Stimulated activated naive B cell treated with anti-CD40 and anti-IgM and Interleukin-4, amounts not matched to agents 10 μg/mL and 1 μg/mL and 100 μg/mL, for 72 hours (primary cell): ENCODE data around the gene FRMPD4.
A peak's percentile ranks its signal among the peaks of the same experiment; 100 is the strongest.

ENCODE experiments used
- ATAC-seq, 2 donors: fragments of 150-1000 bp; cut with Tn5 transposase; replicated peaks; 2 replicates each; pipeline ENCODE4 v1.10.0; 2021; ENCODE audit warnings: moderate library complexity in 1 of 2
- DNase-seq: peaks from one replicate; pipeline ENCODE4 v3.0.0; 2021
- H3K27ac Mint-ChIP-seq: one replicate; pipeline ENCODE4 v1.8.0; 2022; ENCODE audit warnings: mild to moderate bottlenecking, mixed read lengths
- H3K27me3 Mint-ChIP-seq, 2 donors: one replicate each; pipeline ENCODE4 v1.8.0; 2022; ENCODE audit warnings: mixed read lengths in 2 of 2
- H3K36me3 Mint-ChIP-seq, 2 donors: one replicate each; pipeline ENCODE4 v1.8.0; 2022; ENCODE audit warnings: mixed read lengths in 2 of 2, mild to moderate bottlenecking in 1 of 2
- H3K4me1 Mint-ChIP-seq, 2 donors: one replicate each; pipeline ENCODE4 v1.8.0; 2022; ENCODE audit warnings: mixed read lengths in 2 of 2, mild to moderate bottlenecking in 1 of 2
- H3K4me3 Mint-ChIP-seq, 2 donors: one replicate each; pipeline ENCODE4 v1.8.0; 2022; ENCODE audit warnings: mild to moderate bottlenecking in 2 of 2, mixed read lengths in 2 of 2, moderate library complexity in 1 of 2
- H3K9me3 Mint-ChIP-seq, 2 donors: one replicate each; pipeline ENCODE4 v1.8.0; 2022; ENCODE audit warnings: mixed read lengths in 2 of 2, mild to moderate bottlenecking in 1 of 2

Gene FRMPD4

DNA sequence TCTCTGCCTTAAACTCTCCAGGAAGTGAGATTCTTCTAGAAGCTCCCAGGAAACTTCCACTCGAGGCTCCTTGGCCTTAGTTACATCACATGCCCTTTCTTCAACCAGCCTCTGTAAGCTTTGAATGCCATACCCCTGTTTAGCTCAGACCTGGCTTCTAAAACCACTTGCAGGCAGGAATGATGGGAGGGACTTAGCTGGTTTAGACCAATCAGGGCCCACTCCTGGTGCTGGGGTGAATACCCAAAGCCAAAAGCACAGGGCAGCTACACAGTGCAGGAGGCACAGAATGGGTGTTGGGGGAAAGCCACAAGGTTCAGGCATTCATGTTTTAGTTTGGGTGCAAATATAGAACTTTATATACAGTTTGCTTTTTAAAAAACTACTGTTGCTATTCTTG, 296.2 kb downstream of the FRMPD4 start:
- no peak for ATAC-seq
- H3K4me1 Mint-ChIP-seq: no peaks in the 10 kb centered on the region
- DNase-seq: no peak
- no peaks in the 10 kb centered on the region for H3K36me3 Mint-ChIP-seq
- no peaks in the 10 kb centered on the region for H3K9me3 Mint-ChIP-seq
- peaks cover 0 to 6% of the 10 kb centered on the region in 2 donors for H3K27me3 Mint-ChIP-seq
- no peak overlapping the region for H3K27ac Mint-ChIP-seq
- H3K4me3 Mint-ChIP-seq: no peak overlapping the region

DNA sequence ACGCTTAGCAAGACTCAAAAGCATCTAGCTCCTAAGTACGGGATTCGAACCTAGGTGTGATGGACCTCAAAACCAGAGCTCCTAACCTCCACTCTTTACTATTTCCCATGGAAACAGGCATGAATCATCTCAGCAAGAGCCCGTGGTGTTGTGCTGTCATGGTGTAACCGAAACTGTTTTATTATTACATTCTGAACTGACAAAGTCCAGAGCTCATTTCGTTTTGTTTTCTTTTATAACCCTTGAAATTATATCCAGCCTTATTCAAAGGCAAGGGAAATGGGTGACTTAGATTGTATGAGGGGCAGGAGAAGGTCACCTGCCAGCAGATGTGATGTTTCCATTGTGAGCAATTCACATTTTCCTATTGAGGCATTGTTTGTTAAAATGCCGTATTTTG, 301.1 kb downstream of the FRMPD4 start:
- H3K9me3 Mint-ChIP-seq: no peaks in the 10 kb centered on the region
- H3K4me1 Mint-ChIP-seq: no peaks in the 10 kb centered on the region
- no peaks in the 10 kb centered on the region for H3K36me3 Mint-ChIP-seq
- no peak for ATAC-seq
- DNase-seq: no peak
- H3K27ac Mint-ChIP-seq: no peak overlapping the region
- H3K4me3 Mint-ChIP-seq: no peak overlapping the region
- H3K27me3 Mint-ChIP-seq: peaks cover 0 to 2% of the 10 kb centered on the region in 2 donors

DNA sequence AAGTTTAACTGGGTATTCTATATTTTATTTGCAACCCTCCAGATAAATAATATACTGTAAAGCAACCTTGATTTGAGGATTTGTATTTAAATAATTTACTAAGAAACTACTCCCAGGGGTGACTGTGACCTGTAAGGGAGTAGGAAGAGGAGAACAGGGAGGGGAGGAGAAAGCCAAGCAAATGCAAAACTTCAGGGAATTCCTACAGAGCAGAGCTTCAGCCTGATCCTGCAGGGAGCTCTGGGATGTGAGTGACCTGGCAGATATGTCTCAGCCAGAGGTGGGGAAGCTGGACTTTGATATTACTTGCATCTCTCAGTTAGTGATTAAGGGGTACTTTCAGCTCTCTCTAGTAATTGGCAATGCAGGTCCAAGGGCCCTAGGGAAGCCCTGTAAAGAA, 302.0 kb downstream of the FRMPD4 start:
- DNase-seq (no peak), ATAC-seq (no peak)
- Mint-ChIP-seq H3K4me1 (no peaks in the 10 kb centered on the region), H3K9me3 (no peaks in the 10 kb centered on the region), H3K27me3 (peaks cover 0 to 5% of the 10 kb centered on the region in 2 donors), H3K27ac (no peak overlapping the region), H3K36me3 (no peaks in the 10 kb centered on the region), H3K4me3 (no peak overlapping the region)

DNA sequence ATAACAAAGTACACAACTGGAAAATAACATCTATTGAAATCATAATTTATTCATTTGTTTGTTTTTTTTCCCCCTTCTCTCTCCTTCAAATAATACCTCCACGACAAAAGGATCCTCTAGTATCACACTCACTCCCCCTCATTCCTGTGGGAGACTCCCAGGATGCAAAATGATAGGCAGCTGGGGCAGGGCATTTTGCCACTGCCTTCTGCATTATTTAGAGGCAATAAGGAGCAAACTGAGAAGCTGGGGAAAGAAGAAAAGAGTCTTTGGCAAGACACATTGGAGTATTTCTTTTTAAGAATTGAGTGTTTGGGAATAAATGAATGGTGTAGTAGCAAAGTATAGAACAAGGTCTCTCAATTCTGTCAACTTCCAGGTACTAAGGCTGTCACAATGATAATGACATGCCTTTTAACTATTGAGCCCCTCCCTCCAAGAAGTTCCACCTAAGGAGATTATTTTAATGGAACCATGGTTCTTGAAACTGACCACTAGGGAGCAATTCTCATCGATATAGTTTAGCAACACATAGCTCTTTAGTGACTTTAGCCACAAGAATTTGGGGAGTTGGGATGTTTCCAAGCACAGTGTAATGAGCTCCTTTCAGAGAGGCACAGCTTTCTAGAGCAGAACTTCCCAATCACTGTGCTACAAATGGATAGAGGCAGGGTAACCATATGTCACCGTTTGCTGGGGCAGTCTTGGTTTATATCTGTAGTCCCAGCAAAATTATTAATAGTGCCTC, 303.3 kb downstream of the FRMPD4 start:
- ATAC-seq (no peak), DNase-seq (no peak)
- H3K4me1 Mint-ChIP-seq: no peaks in the 10 kb centered on the region
- H3K27ac Mint-ChIP-seq: no peak overlapping the region
- H3K9me3 Mint-ChIP-seq: no peaks in the 10 kb centered on the region
- no peaks in the 10 kb centered on the region for H3K36me3 Mint-ChIP-seq
- no peak overlapping the region for H3K4me3 Mint-ChIP-seq
- peaks cover 0 to 5% of the 10 kb centered on the region in 2 donors for H3K27me3 Mint-ChIP-seq

DNA sequence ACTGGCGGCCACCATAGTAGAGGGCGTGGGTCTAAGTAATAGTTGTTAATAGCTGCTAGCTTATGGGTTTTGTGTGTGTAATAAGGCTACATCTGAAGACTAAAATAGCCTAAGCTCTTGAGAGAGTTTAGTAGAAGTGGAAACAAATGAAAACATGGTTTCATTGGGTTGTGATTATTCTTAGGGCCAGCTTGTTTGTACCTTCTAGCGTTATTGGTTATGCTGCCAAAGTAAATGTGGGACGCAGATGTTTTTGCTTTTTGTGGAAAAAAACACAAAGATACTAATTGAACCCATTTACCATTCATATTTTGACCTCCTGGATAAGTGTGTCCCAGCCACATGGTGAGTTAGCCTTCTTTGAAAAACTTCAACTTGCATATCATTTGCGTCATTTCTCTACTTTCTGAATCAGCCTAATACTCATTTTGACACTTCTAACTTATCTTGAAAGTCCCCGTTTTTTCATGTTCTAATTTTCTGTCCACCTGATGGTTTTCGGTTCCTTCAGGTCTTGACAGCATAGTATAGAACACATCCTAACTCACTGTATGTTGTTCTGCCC, 305.3 kb downstream of the FRMPD4 start:
- H3K27me3 Mint-ChIP-seq: peaks cover 0 to 11% of the 10 kb centered on the region in 2 donors
- DNase-seq (no peak), ATAC-seq (peak; percentile 34 to 89)
- no peak overlapping the region for H3K27ac Mint-ChIP-seq
- no peaks in the 10 kb centered on the region for H3K36me3 Mint-ChIP-seq
- H3K4me3 Mint-ChIP-seq: no peak overlapping the region
- no peaks in the 10 kb centered on the region for H3K9me3 Mint-ChIP-seq
- H3K4me1 Mint-ChIP-seq: no peaks in the 10 kb centered on the region

DNA sequence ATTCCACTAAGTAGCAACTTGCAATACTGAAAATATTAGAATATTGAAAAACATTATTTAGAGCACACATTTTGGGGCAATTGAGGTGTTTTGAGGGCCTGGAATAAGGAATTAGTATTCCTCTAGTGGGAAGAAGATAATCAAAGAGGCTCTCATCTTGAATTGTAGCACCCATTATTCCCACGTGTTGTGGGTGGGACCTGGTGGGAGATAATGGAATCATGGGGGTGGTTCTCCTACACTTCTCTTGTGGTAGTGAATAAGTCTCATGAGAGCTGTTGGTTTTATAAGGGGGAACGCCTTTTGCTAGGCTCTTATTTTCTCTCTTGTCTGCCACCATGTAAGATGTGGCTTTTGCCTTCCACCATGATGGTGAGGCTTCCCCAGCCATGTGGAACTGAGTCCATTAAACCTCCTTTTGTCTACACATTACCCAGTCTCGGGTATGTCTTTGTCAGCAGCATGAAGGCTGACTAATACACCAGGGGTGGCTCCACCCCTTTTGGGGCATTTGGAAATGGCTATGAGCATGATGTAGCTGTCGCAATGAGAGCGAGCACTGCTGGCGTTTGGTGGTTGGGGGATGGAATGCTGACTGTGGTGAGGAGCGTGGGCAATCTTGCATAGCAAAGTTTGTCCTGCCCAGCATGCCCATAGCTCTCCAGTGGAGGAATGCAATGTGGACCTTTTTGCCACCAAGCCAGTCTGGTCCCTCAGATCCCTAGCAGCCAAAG, 308.2 kb downstream of the FRMPD4 start:
- no peaks in the 10 kb centered on the region for H3K4me1 Mint-ChIP-seq
- ATAC-seq (no peak), DNase-seq (no peak)
- no peaks in the 10 kb centered on the region for H3K9me3 Mint-ChIP-seq
- peaks cover 5 to 11% of the 10 kb centered on the region in 2 donors for H3K27me3 Mint-ChIP-seq
- no peak overlapping the region for H3K27ac Mint-ChIP-seq
- H3K36me3 Mint-ChIP-seq: no peaks in the 10 kb centered on the region
- H3K4me3 Mint-ChIP-seq: no peak overlapping the region

DNA sequence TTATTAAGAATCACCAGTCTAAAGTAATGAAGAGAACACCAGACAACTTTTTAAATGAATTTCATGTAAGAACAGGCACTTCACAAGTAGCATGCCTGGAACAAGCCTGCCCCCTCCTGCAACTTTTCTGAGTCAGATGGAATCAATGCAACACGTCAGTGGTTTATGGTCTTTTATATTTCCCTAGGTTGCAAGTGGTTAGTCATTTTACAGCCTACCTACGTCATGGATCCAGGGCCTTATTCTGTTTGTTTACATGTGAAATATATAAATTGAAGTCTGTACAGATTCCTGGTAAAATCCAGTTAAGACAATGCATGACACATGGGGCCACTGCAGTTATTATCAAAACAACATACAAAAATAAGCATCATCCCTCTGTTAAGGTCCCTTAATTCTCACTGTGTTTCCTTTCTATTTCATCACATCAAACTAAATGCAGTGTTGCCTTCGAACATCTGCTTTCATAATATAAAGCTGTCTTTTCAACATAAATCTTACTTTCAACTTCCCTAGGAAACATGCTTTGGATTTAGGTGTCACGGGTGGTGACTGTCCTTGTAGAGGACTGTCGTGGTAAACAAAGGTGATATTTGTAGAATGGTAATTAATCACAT, 309.3 kb downstream of the FRMPD4 start:
- DNase-seq (no peak), ATAC-seq (no peak)
- Mint-ChIP-seq H3K4me1 (no peaks in the 10 kb centered on the region), H3K4me3 (no peak overlapping the region), H3K9me3 (no peaks in the 10 kb centered on the region), H3K27me3 (peaks cover 5 to 11% of the 10 kb centered on the region in 2 donors), H3K36me3 (no peaks in the 10 kb centered on the region), H3K27ac (no peak overlapping the region)

DNA sequence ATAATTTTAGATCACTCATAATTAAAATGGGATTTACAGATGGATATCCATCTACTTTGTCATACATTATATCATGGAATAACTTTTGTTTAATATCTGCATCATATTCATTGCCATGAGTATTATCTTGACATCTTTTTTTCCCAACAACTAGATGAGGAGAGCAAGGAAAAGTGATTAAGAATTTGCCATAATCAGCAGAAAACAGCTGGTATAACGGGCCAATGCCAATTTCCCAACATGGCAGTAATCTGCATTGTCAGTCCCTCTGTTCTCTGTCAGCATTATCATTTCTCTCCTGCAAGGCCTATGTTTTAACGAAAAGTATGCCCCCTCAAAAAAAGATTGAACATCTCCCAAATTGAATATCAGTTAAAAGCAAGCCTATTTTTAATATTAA, 314.0 kb downstream of the FRMPD4 start:
- DNase-seq: no peak
- Mint-ChIP-seq H3K4me1 (no peaks in the 10 kb centered on the region), H3K27me3 (peaks cover 5 to 12% of the 10 kb centered on the region in 2 donors), H3K9me3 (no peaks in the 10 kb centered on the region), H3K27ac (no peak overlapping the region), H3K4me3 (no peak overlapping the region), H3K36me3 (no peaks in the 10 kb centered on the region)
- no peak for ATAC-seq

DNA sequence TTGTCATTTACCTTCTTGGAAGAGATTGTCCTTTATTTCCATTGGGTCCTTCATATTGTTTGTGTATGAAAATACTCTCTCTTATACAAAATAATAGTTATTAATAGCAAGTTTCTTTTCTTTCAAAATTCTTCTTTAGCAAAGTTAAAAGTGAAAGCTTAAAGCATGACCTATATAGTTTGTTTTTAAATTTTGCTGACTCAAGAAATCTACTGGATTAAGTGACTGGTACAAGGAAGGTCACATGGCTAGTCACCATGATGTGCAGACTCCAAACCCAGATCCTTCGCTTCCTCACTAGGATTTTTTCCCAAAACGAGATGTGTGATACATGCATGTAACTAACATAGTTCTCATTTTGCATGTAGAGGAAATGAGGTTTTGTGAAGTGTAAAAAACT, 322.7 kb downstream of the FRMPD4 start:
- Mint-ChIP-seq H3K4me1 (no peaks in the 10 kb centered on the region), H3K27ac (no peak overlapping the region), H3K9me3 (peaks cover 0 to 2% of the 10 kb centered on the region in 2 donors), H3K36me3 (no peaks in the 10 kb centered on the region), H3K27me3 (peaks cover 0 to 3% of the 10 kb centered on the region in 2 donors), H3K4me3 (no peak overlapping the region)
- DNase-seq (no peak), ATAC-seq (no peak)

DNA sequence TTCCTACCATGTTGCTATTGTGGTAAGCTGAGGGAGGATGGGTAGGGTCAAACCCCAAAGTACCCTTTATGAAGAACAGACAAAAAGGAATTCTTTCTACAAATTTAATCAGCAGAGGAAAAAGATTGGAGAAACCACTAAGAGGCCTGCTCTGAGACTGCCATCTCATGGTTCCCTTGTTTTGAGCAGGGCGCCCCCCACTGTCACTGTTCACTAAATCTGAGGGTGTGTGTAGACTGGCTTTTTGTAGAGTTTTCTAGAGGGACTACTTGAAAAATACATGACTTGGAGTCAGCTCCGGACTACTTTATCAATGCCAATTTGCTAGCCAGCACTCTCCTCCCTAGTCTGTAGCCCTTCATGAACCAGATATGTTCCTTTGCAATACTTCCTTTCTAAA, 324.8 kb downstream of the FRMPD4 start:
- Mint-ChIP-seq H3K4me1 (no peaks in the 10 kb centered on the region), H3K9me3 (peaks cover 0 to under 1% of the 10 kb centered on the region in 2 donors), H3K4me3 (no peak overlapping the region), H3K27me3 (peaks cover 6 to 13% of the 10 kb centered on the region in 2 donors), H3K36me3 (no peaks in the 10 kb centered on the region), H3K27ac (no peak overlapping the region)
- ATAC-seq (no peak), DNase-seq (no peak)

DNA sequence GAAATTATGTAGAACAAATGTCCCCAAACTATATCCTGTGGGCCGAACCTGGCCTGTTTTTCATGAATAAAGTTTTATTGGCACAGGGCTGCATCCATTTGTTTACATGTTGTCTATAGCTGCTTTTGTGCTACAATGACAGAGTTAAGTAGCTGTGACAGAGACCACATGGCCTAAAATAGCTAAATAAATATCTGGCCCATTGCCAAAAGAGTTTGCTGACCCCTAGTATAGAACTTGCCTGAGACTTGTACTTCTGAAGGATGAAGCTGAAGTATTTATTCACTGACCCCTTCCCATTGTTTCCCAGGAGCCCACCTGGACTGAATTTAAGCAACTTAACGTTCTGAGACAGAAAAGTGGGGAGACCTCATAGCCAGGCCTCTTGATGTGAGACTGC, 325.6 kb downstream of the FRMPD4 start:
- DNase-seq: no peak
- no peak for ATAC-seq
- Mint-ChIP-seq H3K4me3 (no peak overlapping the region), H3K27me3 (peaks cover 6 to 16% of the 10 kb centered on the region in 2 donors), H3K4me1 (no peaks in the 10 kb centered on the region), H3K27ac (no peak overlapping the region), H3K9me3 (no peaks in the 10 kb centered on the region), H3K36me3 (no peaks in the 10 kb centered on the region)

DNA sequence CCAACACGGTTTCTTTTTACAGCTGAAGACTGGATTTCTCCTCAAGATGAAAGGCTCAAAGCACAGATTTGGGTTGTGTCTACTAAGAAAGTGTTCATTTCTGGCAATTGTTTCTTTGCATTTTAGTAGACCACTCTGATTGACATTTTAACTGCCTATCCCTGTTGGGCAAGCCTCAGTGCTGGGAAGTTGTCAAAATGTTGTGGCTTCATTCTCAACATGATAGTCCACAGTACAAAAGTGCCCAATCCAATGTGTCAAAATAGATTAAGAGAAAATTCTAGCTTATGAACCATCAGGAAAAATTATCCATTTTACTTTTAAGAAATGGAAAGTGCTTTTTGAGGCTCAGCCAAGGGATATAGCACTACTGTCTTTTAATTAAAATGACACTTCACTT, 329.0 kb downstream of the FRMPD4 start:
- Mint-ChIP-seq H3K4me3 (no peak overlapping the region), H3K27ac (no peak overlapping the region), H3K36me3 (no peaks in the 10 kb centered on the region), H3K4me1 (no peaks in the 10 kb centered on the region), H3K27me3 (peaks cover 11 to 27% of the 10 kb centered on the region in 2 donors), H3K9me3 (no peaks in the 10 kb centered on the region)
- DNase-seq (no peak), ATAC-seq (no peak)

DNA sequence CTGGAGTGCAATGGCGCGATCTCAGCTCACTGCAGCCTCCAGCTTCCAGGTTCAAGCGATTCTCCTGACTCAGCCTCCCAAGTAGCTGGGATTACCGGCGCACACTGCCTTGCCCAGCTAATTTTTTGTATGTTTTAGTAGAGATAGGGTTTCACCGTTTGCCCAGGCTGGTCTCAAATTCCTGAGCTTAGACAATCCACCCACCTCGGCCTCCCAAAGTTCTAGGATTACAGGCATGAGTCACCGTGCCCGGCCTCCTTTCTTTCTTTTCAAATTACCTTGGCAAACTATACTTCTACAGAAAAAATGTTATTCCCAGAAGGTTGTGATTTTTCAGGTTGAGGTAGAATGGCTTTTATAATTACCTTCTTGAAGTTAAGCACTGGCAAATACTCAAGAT, 331.0 kb downstream of the FRMPD4 start:
- no peak for DNase-seq
- Mint-ChIP-seq H3K4me3 (no peak overlapping the region), H3K27me3 (peaks cover 11 to 27% of the 10 kb centered on the region in 2 donors), H3K9me3 (no peaks in the 10 kb centered on the region), H3K36me3 (no peaks in the 10 kb centered on the region), H3K27ac (no peak overlapping the region), H3K4me1 (no peaks in the 10 kb centered on the region)
- no peak for ATAC-seq

DNA sequence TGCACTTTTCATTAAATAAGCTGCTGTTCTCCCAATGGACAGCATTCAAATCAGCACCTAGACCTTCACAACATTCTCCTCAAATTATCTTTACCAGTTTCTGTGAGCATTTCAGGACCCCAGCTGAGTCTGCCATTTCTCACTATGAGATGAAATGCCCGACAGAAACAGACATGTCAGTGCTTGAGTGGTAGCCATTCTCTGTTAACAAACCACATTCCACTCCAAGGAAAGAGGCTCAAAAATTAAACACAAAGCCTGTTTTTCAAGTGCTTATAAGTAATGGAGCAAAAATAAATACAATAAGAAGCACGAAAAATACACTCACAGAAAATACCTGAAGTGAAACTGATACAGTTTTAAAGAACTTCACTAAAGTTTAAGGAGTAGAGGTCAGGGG, 332.8 kb downstream of the FRMPD4 start:
- H3K27ac Mint-ChIP-seq: no peak overlapping the region
- H3K4me1 Mint-ChIP-seq: no peaks in the 10 kb centered on the region
- no peaks in the 10 kb centered on the region for H3K9me3 Mint-ChIP-seq
- DNase-seq (no peak), ATAC-seq (no peak)
- H3K4me3 Mint-ChIP-seq: no peak overlapping the region
- no peaks in the 10 kb centered on the region for H3K36me3 Mint-ChIP-seq
- H3K27me3 Mint-ChIP-seq: peaks cover 11 to 27% of the 10 kb centered on the region in 2 donors
